ENCODE data around the gene PHC2.

Gene PHC2

DNA sequence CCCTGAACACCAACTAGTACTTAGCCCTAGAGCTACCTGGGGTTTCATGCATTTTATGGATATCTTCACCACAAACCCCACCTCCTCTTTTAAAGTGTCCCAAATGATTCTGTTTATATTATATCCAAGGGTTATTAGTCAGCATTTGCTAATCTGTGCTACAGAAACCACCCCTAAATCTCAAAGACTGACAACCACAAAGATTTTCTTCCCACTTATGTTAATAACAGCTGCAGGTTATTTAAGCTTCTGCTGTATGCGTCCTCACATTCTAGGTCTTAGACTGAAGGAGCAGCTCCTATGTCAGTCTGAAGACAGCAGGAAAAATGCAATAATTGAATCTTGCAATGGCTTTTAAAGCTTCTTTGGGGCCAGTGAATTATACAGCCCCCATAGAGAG lies 11.2 kb upstream of the PHC2 start:
- Histone ChIP-seq H3K79me2 (ENCODE audit: low read length) (no peaks in the 10 kb centered on the region), H3K9ac (ENCODE audit: low read length) (no peak overlapping the region), H4K20me1 (ENCODE audit: insufficient read depth, low read length) (no peaks in the 10 kb centered on the region), H3K4me1 (ENCODE audit: low read length) (no peaks in the 10 kb centered on the region), H2AFZ (ENCODE audit: low read length) (no peak overlapping the region), H3K27ac (ENCODE audit: low read length) (no peak overlapping the region), H3F3A (ENCODE audit: insufficient read depth, low read length) (no peaks in the 10 kb centered on the region), H3K27me3 (replicated peaks; ENCODE audit: insufficient read depth, low read length) (no peaks in the 10 kb centered on the region), H3K4me2 (ENCODE audit: low read depth, low read length) (no peak overlapping the region), H3K36me3 (replicated peaks; ENCODE audit: insufficient read depth, low read length) (no peaks in the 10 kb centered on the region), H3K4me3 (ENCODE audit: low read length) (no peak overlapping the region), H3K9me3 (replicated peaks; ENCODE audit: insufficient read depth, low read length) (no peaks in the 10 kb centered on the region), H3K9me2 (replicated peaks; ENCODE audit: insufficient read depth, low read length) (no peaks in the 10 kb centered on the region)
- no peak for TF ChIP-seq EZH2phosphoT487 (IDR thresholded peaks at IDR 0.05; ENCODE audit: low read length)
- TF ChIP-seq EZH2 (optimal IDR thresholded peaks at IDR 0.05; ENCODE audit: low read depth, low read length): no peak
- TF ChIP-seq, protein P1, sequence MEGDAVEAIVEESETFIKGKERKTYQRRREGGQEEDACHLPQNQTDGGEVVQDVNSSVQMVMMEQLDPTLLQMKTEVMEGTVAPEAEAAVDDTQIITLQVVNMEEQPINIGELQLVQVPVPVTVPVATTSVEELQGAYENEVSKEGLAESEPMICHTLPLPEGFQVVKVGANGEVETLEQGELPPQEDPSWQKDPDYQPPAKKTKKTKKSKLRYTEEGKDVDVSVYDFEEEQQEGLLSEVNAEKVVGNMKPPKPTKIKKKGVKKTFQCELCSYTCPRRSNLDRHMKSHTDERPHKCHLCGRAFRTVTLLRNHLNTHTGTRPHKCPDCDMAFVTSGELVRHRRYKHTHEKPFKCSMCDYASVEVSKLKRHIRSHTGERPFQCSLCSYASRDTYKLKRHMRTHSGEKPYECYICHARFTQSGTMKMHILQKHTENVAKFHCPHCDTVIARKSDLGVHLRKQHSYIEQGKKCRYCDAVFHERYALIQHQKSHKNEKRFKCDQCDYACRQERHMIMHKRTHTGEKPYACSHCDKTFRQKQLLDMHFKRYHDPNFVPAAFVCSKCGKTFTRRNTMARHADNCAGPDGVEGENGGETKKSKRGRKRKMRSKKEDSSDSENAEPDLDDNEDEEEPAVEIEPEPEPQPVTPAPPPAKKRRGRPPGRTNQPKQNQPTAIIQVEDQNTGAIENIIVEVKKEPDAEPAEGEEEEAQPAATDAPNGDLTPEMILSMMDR (IDR thresholded peaks at IDR 0.05; ENCODE audit: low read length): no peak
- DNase-seq: no peak

DNA sequence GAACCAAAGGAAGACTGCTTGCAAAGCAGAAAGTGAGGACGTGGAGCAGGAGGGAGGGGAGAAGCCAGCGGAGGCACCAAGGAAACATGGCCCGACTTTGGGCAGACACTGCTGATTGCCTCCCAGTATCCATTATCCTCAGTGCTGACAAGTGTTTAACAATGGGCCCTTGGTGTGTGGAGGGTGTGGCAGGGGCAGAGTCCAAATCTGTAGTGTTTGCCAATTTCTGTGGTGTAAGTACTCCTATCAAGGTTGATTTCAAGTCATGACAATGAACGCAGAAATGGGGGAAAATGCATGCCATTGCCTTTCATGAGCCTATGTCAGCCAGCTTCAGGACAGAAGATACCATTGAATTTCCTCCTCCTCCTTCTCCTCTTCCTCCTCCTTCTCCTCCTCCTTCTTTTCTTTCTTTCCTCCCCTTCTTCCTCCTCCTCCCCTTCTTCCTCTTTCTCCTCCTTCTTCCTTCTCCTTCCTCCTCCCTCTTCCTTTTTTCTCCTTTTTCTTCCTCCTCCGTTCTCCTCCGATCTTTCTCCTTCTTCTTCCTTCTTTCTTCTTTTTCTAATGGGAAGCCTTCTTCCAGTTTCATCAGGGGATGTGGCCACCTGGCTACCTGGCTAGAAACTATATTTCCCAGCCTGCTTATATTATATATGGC lies 10.3 kb upstream of the PHC2 start:
- H2AFZ ChIP-seq (ENCODE audit: low read length): no peak overlapping the region
- H3K9me2 ChIP-seq (replicated peaks; ENCODE audit: insufficient read depth, low read length): no peaks in the 10 kb centered on the region
- no peak overlapping the region for H3K4me3 ChIP-seq (ENCODE audit: low read length)
- no peaks in the 10 kb centered on the region for H3K4me1 ChIP-seq (ENCODE audit: low read length)
- H3K27me3 ChIP-seq (replicated peaks; ENCODE audit: insufficient read depth, low read length): no peaks in the 10 kb centered on the region
- H3F3A ChIP-seq (ENCODE audit: insufficient read depth, low read length): no peaks in the 10 kb centered on the region
- H3K27ac ChIP-seq (ENCODE audit: low read length): no peak overlapping the region
- no peak for DNase-seq
- no peaks in the 10 kb centered on the region for H3K36me3 ChIP-seq (replicated peaks; ENCODE audit: insufficient read depth, low read length)
- no peak overlapping the region for H3K4me2 ChIP-seq (ENCODE audit: low read depth, low read length)
- no peak overlapping the region for H3K9ac ChIP-seq (ENCODE audit: low read length)
- H4K20me1 ChIP-seq (ENCODE audit: insufficient read depth, low read length): no peaks in the 10 kb centered on the region
- no peaks in the 10 kb centered on the region for H3K79me2 ChIP-seq (ENCODE audit: low read length)
- TF ChIP-seq, protein P1 (IDR thresholded peaks at IDR 0.05; ENCODE audit: low read length): no peak
- no peak for TF ChIP-seq EZH2phosphoT487 (IDR thresholded peaks at IDR 0.05; ENCODE audit: low read length)
- TF ChIP-seq EZH2 (optimal IDR thresholded peaks at IDR 0.05; ENCODE audit: low read depth, low read length): no peak
- no peaks in the 10 kb centered on the region for H3K9me3 ChIP-seq (replicated peaks; ENCODE audit: insufficient read depth, low read length)

DNA sequence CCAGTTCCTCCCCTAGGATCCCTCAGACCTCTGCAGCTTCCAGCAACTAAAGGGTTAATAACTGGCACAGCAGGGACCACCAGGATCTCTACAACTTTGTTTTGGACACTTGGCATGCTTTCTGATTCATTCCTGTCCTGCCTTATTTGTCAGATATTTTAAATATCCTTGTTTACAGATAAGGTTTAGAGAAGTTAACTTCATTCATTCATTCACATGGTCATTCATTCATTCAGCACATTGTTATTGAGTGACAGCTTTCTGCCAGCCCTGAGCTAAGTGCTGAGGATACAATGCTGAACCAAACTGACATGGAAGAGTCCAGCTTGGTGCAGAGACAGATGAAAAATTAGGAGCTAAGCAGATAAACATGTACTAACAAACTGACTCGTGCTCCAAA lies 8.8 kb upstream of the PHC2 start:
- Histone ChIP-seq H3K4me1 (ENCODE audit: low read length) (no peaks in the 10 kb centered on the region), H3K79me2 (ENCODE audit: low read length) (no peaks in the 10 kb centered on the region), H3K4me3 (ENCODE audit: low read length) (no peak overlapping the region), H3K27ac (ENCODE audit: low read length) (no peak overlapping the region), H3K4me2 (ENCODE audit: low read depth, low read length) (no peak overlapping the region), H3K9ac (ENCODE audit: low read length) (no peak overlapping the region), H2AFZ (ENCODE audit: low read length) (no peak overlapping the region), H3F3A (ENCODE audit: insufficient read depth, low read length) (no peaks in the 10 kb centered on the region), H3K36me3 (replicated peaks; ENCODE audit: insufficient read depth, low read length) (no peaks in the 10 kb centered on the region), H3K9me2 (replicated peaks; ENCODE audit: insufficient read depth, low read length) (no peaks in the 10 kb centered on the region), H3K9me3 (replicated peaks; ENCODE audit: insufficient read depth, low read length) (no peaks in the 10 kb centered on the region), H3K27me3 (replicated peaks; ENCODE audit: insufficient read depth, low read length) (no peaks in the 10 kb centered on the region), H4K20me1 (ENCODE audit: insufficient read depth, low read length) (no peaks in the 10 kb centered on the region)
- no peak for DNase-seq
- TF ChIP-seq EZH2 (optimal IDR thresholded peaks at IDR 0.05; ENCODE audit: low read depth, low read length) (no peak), EZH2phosphoT487 (IDR thresholded peaks at IDR 0.05; ENCODE audit: low read length) (no peak)
- TF ChIP-seq, protein P1 (IDR thresholded peaks at IDR 0.05; ENCODE audit: low read length): no peak
